Testis (tissue), 3 donors: Measurements from ENCODE around the gene PCDHGA1. TPM values are rescaled to one million over a fixed set of nuclear protein-coding genes. Genes with fewer than 3 reads are reported as not detected.

Experiments
- DNase-seq: peaks from one replicate; pipeline ENCODE4 v3.0.0-alpha.2; 2019
- H3K27ac ChIP-seq, 2 donors: fragments of 200-600 bp; sonication (generic); one replicate each; pipeline ENCODE4 v1.5.1; 2019
- H3K27me3 ChIP-seq: fragments of 200-600 bp; sonication (generic); one replicate; pipeline ENCODE4 v1.5.1; 2019
- H3K36me3 ChIP-seq: fragments of 200-600 bp; sonication (generic); one replicate; pipeline ENCODE4 v1.5.1; 2017; ENCODE audit warnings: low read depth; ENCODE audit errors: missing control alignments
- H3K4me1 ChIP-seq: fragments of 200-600 bp; sonication (generic); one replicate; pipeline ENCODE4 v1.5.1; 2019
- H3K4me3 ChIP-seq, 2 donors: fragments of 200-600 bp; sonication (generic); one replicate each; pipeline ENCODE4 v1.5.1; 2017 to 2019
- H3K9me3 ChIP-seq: fragments of 200-600 bp; sonication (generic); one replicate; pipeline ENCODE4 v1.5.1; 2017
- POLR2A ChIP-seq: fragments of 450-650 bp; IDR thresholded peaks from one replicate; pipeline ENCODE4 v1.6.1; 2017; ENCODE audit warnings: antibody characterized with exemption, mild to moderate bottlenecking, moderate library complexity
- WGBS, 2 donors: methylation state at CpG; one replicate each; pipeline ENCODE4 v1.1.5; 2018; 5-methylcytosine and 5-hydroxymethylcytosine counted together
- intact Hi-C: fragments of 100-400 bp; cut with DNase I; formaldehyde crosslinking; loops from one replicate; pipeline ENCODE4 v1.15.1; 2023; ENCODE audit warnings: low total_unique reads
- polyA plus RNA-seq: library from polyadenylated mRNA; stranded (reverse); fragments of 350-450 nt; fragmentation: Illumina TruSeq; extraction: RNeasy Lipid Tissue Mini Kit (QIAGEN cat#74804); gene quantifications from one replicate; pipeline ENCODE4 v1.2.3, GENCODE V29; 2014; ENCODE audit warnings: low read depth, low replicate concordance; ENCODE audit not compliant: insufficient read depth
- total RNA-seq, 2 donors: library from RNA; depleted of rRNA; stranded (reverse); fragments of >200 nt; gene quantifications; one replicate each; pipeline ENCODE4 v1.2.3, GENCODE V29; 2016
- TF ChIP-seq, protein P1 (sequence below), 3 experiments: fragments of 450-650 bp in 2 of 3; fragments of 200-600 bp in 1 of 3; sonication (generic) in 1 of 3; IDR thresholded peaks; one replicate each; pipeline ENCODE4 v1.5.1; 2016 to 2019; ENCODE audit warnings: antibody characterized with exemption in 3 of 3, mild to moderate bottlenecking in 2 of 3, moderate library complexity in 1 of 3

The PCDHGA1 gene
- total and polyA plus RNA-seq, 3 donors from 2014 or later, result 1.6 to 13.1 (median 8.7) TPM

DNA sequence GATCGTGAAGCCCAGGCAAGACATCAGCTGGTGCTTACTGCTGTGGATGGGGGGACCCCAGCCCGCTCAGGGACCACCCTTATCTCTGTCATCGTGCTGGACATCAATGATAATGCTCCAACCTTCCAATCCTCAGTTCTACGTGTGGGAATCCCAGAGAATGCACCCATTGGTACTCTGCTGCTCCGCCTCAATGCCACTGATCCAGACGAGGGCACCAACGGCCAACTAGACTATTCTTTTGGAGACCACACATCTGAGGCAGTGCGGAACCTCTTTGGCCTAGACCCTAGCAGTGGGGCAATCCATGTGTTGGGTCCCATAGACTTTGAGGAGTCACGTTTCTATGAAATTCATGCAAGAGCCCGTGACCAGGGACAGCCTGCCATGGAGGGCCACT is 159.5 kb downstream of the PCDHGA1 start:
- peaks cover 17% of the 10 kb centered on the region for H3K4me1 ChIP-seq
- H3K27me3 ChIP-seq, result no peaks in the 10 kb centered on the region
- H3K27ac ChIP-seq, result no peak overlapping the region
- DNase-seq, result no peak
- no peak for TF ChIP-seq POLR2A
- TF ChIP-seq, protein P1, sequence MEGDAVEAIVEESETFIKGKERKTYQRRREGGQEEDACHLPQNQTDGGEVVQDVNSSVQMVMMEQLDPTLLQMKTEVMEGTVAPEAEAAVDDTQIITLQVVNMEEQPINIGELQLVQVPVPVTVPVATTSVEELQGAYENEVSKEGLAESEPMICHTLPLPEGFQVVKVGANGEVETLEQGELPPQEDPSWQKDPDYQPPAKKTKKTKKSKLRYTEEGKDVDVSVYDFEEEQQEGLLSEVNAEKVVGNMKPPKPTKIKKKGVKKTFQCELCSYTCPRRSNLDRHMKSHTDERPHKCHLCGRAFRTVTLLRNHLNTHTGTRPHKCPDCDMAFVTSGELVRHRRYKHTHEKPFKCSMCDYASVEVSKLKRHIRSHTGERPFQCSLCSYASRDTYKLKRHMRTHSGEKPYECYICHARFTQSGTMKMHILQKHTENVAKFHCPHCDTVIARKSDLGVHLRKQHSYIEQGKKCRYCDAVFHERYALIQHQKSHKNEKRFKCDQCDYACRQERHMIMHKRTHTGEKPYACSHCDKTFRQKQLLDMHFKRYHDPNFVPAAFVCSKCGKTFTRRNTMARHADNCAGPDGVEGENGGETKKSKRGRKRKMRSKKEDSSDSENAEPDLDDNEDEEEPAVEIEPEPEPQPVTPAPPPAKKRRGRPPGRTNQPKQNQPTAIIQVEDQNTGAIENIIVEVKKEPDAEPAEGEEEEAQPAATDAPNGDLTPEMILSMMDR (IDR thresholded peaks at IDR 0.05), result no peak
- 92 to 94% methylated on average over 10 of the region's 10 CpGs for WGBS, 2 donors
- no peaks in the 10 kb centered on the region for H3K36me3 ChIP-seq
- no peaks in the 10 kb centered on the region for H3K9me3 ChIP-seq
- H3K4me3 ChIP-seq, result no peak overlapping the region
- intact Hi-C loops, result no loop called here

DNA sequence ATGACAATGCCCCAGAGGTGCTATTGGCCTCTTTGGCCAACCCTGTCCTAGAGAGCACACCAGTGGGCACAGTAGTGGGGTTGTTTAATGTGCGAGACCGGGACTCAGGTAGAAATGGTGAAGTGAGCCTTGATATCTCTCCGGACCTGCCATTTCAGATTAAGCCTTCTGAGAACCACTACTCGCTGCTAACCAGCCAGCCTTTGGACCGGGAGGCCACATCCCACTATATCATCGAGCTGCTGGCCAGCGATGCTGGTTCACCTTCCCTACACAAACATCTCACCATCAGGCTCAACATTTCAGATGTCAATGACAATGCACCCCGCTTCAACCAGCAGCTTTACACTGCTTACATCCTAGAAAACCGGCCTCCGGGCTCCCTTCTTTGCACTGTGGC is 160.0 kb downstream of the PCDHGA1 start:
- no peaks in the 10 kb centered on the region for H3K9me3 ChIP-seq
- H3K27me3 ChIP-seq, result no peaks in the 10 kb centered on the region
- TF ChIP-seq, protein P1 (IDR thresholded peaks at IDR 0.05), result no peak
- TF ChIP-seq POLR2A, result no peak
- H3K36me3 ChIP-seq, result no peaks in the 10 kb centered on the region
- intact Hi-C loops, result no loop called here
- no peak for DNase-seq
- H3K4me3 ChIP-seq, result no peak overlapping the region
- H3K4me1 ChIP-seq, result peaks cover 21% of the 10 kb centered on the region
- no peak overlapping the region for H3K27ac ChIP-seq
- WGBS, 2 donors, result 91 to 92% methylated on average over 10 of the region's 10 CpGs

DNA sequence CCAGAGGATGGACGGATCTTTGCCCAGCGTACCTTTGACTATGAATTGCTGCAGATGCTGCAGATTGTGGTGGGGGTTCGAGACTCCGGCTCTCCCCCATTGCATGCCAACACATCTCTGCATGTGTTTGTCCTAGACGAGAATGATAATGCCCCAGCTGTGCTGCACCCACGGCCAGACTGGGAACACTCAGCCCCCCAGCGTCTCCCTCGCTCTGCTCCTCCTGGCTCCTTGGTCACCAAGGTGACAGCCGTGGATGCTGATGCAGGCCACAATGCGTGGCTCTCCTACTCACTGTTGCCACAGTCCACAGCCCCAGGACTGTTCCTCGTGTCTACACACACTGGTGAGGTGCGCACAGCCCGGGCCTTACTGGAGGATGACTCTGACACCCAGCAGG is 160.5 kb downstream of the PCDHGA1 start:
- Histone ChIP-seq H3K36me3 (no peaks in the 10 kb centered on the region), H3K27ac (no peak overlapping the region), H3K4me3 (no peak overlapping the region), H3K27me3 (no peaks in the 10 kb centered on the region), H3K9me3 (no peaks in the 10 kb centered on the region), H3K4me1 (peaks cover 22% of the 10 kb centered on the region)
- intact Hi-C loops, result no loop called here
- DNase-seq, result no peak
- no peak for TF ChIP-seq POLR2A
- TF ChIP-seq, protein P1 (IDR thresholded peaks at IDR 0.05), result no peak
- 64 to 89% methylated on average over 12 to 13 of the region's 13 CpGs for WGBS, 2 donors

DNA sequence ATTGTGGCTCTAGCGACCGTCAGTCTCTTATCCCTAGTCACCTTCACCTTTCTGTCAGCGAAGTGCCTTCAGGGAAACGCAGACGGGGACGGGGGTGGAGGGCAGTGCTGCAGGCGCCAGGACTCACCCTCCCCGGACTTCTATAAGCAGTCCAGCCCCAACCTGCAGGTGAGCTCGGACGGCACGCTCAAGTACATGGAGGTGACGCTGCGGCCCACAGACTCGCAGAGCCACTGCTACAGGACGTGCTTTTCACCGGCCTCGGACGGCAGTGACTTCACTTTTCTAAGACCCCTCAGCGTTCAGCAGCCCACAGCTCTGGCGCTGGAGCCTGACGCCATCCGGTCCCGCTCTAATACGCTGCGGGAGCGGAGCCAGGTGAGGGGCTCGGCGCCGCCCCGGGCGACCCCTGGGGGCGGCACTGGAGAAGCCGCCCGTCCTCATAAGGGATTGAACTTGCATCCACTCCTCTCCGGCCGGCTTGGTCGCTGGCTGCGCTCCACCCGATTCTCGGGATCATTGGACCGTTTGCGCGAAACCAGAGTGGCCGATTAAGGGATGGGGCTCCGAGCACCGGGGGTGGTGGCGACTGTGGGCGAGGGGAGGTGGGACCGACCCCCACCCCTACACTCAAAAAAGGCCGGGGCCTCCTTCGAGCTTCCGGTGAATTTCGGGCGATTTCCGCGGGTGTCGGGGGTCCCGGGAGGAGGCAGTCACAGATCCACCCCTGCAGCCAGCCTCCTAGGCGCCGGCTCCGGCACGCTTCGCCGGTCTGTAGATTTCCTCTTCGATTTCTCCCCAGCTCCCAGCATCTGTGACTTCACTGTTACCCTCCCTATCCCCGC is 161.2 kb downstream of the PCDHGA1 start:
- Histone ChIP-seq H3K9me3 (no peaks in the 10 kb centered on the region), H3K36me3 (no peaks in the 10 kb centered on the region), H3K27me3 (no peaks in the 10 kb centered on the region), H3K4me3 (peak overlapping the region; percentile 2 to 27), H3K4me1 (peaks cover 28% of the 10 kb centered on the region), H3K27ac (no peak overlapping the region)
- intact Hi-C loops, result no loop called here
- no peak for TF ChIP-seq POLR2A
- TF ChIP-seq, protein P1 (IDR thresholded peaks at IDR 0.05), result no peak
- WGBS, 2 donors, result 60 to 75% methylated on average over 15 to 65 of the region's 66 CpGs
- no peak for DNase-seq
